Measurements from ENCODE around the gene PODN.

The PODN gene

DNA sequence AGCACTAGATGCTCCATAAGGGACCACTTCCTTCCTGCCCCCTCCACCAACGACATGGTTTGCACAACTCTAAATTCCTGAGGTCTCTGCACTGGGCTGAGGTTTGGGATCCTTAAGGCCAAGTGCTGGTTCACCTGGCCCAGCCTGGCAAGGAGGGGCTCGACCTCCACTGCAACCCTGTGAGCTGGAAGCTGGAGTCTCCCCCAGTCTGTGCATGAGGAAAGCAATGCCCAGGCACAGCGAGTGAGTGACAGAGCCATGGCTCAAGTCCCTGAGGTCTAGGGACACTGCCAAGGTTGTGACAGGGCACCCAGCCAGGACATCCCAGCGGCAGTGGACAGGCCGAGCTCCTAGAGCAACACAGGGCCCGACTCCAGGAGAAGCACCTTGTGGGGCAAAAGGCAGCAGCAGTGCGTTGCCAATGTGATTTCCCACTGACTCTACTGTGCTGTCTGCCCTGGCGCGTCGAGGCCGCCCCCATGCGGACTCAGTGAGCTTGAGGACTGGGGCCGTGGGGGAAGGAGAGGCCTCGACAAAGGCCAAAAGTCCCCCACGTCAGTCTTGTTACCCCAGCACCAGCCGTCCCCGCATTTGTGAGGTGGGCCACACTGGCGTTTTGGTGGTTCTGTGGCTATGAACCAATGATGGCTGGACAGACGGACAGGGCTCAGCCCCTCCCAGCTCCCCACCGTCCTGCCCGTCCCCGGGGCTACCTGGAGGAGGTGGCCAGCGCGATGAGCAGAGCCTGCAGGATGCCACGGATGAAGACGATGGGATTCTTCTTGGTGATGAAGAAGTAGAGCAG is 30.0 kb downstream of the PODN start:
- DNase-seq: no peak

DNA sequence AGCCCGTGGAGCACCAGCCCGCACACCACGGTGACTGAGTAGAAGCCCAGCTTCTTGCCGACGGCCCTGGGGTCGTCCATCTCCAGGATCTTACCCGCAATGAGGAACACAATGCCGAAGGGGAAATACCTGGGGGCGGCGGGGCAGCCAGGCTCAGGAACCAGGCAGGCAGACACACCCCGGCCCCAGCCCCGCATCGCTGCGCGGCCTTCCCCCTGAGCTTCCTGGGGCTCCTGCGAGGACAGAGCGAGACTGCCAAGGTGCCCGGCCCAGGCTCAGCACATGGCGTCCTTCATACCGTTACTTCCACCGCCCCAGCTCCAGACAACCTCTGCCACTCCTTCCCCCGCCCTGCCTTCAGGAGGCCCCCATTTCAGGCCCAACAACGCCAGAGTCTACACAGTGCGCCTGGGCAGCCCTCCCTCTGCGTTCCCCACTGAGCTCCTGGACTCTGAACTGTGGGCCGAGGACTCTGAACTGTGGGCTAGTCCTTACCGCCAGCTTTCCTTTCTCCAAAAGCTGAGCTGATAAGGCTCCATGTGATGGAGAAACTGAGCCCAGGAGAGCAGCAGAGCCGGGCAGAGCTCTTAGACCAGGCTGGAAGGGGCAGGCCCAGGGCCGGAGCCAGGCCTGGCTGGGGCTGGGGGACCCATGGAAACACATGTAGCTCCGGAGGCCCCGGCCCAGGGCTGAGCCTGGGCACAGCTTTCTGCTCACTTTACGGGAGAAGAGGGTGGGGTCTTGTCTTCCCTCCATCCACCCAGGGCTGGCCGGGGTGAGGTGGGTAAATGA is 30.8 kb downstream of the PODN start:
- no peak for DNase-seq

DNA sequence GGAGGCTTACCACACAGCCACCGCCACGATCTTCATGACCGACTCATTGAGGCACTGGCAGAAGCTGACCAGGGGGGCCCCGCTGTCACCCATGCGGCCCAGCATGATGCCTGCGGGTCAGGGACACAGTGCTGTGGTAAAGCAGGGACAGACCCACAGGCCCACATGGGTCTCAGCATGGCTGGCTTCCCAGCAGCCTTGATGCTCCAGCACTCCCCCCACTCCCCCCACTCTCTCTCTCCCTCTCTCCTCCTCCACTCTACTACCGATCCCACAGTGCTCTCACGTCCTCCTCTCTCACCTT is 31.4 kb downstream of the PODN start:
- DNase-seq: no peak

DNA sequence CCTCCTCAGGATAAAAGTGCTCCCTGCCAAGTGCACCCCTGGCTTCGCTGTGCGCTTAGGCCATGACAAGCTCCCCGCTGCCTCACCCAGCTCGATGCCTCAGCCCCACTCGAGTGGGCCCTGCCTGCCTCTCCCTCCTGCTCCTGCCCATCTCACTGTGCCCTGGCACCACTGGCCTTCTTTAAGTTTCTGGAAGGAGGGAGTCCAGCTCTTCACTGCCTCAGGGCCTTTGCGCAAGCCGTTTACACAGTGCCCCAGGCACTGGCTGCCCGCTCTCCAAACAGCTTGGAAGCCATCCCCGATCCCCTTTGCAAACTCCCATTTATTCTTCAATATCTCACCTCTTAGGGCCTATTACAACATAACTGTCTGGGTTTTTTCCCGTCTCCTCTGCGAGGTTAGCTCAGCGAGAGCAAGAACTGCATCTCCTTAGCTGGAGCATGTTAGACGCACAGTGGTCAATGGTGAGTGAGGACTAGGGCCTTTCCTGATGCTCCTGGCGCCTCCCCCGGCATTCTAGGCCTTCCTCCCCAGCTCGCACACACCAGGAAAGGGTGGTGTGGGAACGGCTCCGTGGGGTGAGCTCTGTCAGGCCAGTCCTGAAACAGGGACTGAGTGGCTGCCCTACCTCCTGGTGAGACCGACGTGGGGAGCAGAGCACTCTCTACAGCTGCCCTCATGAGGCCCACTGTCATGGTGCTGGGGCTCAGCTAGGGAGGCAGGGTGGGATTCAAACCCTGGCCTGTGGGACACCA is 31.9 kb downstream of the PODN start:
- DNase-seq: no peak

DNA sequence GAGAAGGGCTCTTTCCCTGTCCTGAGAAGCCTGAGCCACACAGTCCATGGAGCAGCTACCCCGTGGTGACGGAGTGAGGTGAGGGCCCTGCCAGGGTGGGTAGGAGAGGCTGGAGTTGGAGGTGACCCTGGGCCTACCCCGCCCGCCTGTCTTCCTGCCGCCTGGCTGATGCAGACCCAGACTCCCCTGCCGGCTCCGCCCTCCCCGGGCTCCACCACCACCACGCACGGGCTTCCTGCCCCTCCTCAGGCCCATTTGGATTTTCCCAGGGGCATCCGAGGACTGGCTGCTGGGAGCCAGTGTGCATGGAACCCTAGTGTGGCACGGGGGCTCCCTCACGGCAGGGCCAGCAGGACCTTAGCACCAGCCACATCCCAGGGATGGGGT is 32.5 kb downstream of the PODN start:
- DNase-seq: no peak

DNA sequence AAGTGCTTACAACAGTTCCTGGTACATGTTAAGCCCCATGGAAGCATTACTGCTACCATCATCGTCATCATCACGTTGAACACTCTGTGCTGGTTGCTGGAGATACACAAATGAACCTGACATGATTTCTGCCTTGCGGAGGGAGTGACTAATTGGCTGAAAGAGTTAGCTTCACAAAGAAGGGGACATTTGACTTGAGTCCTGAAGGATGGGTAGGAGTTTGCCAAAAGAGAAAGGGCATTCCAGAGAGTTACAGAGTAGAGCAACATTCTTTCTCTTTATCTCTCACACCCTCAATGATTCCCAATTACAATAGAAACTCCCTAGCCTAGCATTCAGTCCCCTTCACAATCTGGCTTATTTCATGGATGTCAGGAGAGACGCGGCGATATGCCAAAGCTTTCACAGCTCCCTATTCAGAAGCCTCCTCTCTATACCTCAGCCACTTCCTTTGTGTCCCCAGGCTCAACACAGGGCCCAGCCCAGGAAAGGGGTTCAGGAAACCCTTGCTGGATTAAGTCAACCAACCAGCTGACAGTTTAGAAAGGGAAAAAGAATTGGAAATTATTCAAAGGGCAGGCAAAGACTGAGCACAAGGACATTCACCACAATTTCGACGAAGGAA is 42.4 kb downstream of the PODN start:
- no peak for DNase-seq

DNA sequence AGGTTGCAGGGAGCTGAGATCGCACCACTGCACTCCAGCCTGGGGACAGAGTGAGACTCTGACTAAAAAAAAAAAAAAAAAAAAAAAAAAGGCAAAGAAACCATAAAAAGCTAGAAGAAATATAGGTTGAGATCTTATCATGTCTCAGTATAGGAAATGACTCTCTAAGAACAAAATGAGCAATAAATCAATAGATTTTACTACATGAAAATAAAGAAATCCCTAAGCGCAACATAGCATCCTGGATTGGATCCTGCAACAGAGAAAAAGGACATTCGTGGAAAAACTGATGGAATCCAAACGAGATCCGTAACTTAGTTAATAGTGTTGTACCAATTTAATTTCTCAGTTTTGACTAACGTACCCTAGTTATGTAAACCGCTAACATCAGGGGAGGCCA is 45.1 kb downstream of the PODN start:
- DNase-seq: no peak

DNA sequence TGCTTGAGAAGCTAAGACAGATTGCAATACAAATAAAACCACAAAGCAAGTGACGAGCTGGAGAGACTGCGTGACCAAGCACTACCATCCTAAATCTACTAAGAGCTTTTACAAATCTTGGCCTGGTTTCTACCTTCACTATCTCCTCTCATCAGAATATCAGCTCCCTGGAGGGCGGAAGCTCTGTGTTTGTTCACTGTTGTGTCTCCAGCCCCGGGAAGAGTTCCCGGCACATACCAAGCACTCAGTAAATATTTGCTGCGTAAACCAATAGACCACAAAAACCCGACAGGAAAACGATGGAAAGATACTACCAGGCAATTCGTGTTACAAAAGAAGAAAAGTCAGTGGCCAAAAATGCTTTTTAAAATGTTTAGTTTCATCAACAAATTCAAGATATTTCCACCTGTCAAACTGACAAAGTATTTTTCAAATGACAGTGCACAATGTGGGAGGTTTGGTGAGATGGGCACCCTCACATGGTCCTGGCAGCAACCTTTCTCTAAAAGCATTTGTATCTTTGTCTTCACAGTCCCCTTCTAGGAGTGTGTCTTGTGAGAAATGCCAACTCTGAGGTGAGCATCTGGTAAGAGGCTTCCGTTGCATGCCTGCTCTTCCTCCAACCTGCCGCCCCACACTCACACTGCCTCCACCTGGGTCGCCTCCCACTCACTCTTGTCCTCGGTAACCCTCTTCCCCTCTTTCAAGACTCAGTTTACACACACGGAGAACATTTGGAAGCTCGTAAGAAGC is 45.7 kb downstream of the PODN start:
- DNase-seq: no peak

DNA sequence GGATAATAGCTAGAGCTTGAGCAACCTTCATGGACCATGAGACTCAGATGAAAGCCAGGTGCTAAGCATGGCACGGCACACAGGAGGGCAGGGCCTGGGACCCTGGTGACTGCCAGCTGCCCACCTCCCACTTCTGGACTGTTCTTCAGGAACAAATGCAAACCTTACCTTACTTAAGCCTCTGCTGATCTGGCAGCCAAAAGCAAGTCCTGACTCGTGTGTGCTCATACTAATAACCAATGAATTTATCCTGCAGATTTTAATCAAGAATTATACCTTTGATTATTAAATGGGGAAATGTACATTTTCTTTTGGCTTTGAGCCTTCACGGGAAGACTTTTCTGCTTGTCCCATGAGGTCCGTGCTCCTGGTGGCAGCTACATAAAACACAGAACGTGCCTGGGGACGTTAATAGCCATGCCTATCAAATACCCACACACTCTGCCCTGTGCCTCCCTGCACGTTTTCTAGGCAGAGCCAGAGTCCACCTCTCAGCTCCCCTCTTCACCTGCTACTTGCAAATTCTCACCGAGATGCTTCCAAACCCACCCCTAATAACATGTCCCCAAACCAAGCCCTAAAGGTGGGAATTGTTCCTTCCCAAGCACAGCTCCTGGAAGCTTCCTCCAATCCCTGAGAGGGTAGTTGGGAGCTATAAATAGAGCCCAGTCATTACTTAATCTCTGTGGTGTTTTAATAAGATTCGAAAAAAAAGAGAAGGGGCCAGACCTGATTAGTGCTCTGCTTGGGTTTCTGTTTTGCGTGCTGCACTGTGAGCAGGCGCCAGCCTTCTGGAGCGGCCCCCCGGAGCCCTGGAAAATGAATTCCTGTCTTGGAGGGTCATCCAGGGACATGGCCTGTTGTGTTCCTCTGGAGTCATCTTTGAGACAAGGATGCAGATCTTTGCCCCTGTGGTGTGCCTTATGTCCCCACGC is 46.9 kb downstream of the PODN start:
- no peak for DNase-seq

DNA sequence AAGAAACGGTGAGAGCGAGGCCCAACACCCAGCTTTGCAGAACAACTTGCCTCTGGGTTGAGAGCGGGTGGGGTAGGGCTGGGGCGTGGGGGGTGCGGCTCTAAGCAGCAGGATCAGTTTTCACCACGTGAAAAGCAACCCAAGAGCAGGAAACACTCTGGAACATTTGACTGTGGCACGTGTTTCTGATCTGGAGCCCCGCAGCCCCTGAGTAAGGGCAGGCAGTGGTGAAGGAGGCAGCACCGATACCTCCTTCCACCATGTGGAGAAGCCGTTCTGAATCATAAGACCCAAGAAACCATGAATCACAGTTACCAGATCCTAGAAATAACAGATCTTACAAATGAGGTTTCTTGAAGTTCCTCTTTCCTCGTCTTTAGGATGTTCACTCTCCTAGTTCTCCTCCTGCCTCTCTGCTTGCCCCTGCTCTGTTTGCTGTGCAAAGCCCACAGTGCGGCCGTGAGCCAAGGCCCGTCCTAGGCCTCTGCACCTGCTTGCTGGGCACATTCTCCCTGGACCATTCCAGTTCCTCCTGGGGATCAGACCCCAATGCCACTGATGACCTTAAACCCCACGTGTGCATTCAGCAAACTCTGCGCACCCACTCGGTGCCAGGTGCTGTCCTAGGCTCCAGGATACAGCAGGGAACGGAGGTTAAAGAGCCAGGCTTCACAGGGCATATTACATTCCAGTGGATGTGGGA is 48.5 kb downstream of the PODN start:
- DNase-seq: no peak

DNA sequence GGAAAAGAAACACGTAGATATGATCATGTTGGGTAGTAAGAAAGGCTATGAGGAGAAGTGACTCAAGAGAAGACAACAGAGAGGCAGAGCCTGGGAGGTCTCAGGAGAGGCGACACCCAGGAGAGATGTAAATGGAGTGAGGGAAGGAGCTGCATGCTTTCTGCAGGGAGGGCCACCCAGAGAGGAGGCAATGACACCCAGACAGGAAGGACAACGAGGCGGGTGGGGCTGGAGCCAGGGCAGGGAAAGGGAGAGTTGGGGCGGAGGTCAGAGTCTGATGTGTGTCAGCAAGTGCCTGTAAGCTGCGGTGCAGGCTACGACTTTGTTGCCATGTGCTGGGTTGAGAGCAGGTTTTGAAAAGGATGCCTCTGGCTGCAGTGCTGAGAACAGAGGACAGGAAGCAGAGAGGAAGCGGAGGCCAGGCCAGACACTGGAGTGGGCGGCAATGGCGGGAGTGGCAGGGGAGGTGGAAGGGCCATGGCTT is 49.1 kb downstream of the PODN start:
- DNase-seq: no peak

DNA sequence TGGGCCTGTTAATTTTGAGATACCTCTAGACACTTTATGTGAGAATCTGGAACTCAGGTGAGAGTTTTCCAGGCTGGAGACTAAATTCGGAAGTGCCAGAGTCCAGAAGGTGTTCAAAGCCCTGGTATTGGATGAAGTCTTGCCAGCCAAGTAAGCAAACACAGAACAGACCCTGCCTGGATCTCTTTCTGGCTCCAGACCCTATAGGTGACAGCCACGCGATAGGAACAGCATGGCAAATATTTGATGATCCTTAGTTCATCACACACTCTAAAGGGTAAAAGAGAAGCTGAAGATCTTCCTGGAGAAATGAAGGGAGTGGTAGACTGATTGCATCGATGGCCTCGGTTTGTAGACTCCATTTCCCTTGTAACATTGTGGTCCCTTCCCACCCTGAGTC is 49.7 kb downstream of the PODN start:
- DNase-seq: no peak

DNA sequence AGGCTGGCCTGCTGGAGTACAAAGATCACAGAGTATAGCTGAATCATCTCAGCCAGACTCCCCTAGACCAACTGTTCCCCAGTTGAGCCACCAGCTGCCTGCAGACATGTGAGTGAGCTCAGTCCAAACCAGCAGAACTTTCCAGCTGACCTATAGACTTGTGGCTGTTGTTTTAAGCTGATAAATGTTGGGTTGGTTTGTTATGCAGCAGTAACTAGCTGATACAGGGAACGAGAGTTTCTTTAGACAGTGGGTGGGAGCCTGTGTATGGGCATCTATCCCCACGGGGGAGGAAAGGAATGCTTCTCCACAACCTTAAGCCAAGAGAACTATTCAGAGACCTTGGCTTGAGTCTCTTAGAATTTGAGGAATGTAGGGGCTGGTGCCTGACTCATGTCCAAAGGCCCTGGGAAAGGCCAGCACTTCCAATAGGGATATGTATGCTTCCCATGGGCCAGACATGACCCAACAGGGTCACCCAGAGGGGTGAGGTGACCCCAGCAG is 50.3 kb downstream of the PODN start:
- DNase-seq: no peak

DNA sequence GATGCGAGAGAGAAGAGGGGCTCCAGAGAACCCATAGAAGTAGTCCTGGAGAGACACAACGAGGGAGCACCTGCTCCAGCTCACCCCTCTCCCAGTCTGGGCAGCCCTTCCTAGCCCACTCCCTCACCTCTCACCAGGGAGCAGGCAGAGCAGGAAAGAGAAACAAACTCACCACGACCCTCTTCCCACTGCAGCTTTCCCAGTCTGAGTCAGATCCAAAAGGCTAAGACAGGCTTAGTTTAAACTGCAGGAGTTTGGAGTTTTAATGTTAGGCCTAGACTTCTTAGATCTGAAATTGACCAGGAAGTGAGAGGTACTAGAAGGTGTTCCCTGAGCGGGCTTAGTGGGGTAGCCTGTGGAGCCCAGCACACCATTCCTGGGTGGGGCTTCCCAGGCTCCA is 50.8 kb downstream of the PODN start:
- DNase-seq: no peak

DNA sequence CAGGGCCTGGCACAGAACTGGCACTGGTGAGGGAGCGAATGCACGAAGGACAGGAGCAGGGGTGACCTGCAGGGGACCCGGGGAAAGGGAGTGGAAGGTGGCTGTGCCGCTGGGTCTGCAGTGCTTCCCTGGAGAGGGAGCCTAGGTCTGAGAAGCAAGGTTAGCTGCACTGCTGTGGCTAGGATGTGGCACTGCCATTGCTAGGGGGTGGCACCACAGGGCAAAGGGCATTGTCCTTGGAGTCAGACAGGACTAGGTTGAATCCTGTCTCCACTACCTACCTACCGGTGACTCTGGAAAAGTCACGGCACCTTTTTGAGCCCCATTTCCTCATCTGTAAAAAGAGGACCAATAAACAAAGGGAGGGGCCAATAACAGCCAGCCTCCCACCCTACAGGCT is 52.1 kb downstream of the PODN start:
- no peak for DNase-seq

DNA sequence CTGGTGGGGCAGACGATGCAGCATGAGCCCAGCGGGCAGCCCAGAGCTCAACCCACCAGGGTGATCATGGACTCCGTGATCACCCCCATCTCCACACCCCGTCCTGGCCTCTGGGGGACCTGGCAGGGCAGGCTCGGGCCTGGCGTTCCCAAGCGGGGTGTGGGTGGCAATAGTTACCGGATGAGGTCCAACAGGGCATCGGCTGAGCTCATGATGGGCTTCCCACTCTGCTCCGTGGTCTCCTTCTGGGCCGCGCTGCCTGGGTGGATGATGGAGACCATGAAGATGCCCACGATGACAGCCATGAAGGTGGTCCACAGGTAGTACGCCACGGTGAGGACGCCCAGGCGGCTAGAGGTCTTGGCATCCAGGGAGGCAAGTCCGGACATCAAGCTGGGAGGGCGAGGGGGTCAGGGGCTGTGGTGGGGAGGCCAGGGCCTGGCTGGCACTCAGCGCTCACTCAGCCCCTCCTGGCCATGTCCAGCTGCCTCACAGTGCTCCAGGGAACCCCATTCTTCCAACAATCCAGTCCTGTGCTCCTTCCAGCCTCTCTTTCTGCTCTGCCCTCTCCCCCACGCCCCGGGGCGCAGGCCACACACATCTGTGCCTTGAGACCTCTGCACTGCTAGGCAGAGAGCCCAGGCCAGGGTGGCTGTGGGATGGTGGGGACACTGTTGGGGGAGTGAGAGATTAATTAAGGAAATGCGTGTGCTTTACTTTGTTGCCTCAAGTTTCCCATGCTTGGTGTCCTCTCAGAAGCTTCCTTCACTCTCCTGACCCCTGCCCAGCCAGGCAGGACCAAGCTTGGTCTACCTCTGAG is 52.8 kb downstream of the PODN start:
- no peak for DNase-seq

DNA sequence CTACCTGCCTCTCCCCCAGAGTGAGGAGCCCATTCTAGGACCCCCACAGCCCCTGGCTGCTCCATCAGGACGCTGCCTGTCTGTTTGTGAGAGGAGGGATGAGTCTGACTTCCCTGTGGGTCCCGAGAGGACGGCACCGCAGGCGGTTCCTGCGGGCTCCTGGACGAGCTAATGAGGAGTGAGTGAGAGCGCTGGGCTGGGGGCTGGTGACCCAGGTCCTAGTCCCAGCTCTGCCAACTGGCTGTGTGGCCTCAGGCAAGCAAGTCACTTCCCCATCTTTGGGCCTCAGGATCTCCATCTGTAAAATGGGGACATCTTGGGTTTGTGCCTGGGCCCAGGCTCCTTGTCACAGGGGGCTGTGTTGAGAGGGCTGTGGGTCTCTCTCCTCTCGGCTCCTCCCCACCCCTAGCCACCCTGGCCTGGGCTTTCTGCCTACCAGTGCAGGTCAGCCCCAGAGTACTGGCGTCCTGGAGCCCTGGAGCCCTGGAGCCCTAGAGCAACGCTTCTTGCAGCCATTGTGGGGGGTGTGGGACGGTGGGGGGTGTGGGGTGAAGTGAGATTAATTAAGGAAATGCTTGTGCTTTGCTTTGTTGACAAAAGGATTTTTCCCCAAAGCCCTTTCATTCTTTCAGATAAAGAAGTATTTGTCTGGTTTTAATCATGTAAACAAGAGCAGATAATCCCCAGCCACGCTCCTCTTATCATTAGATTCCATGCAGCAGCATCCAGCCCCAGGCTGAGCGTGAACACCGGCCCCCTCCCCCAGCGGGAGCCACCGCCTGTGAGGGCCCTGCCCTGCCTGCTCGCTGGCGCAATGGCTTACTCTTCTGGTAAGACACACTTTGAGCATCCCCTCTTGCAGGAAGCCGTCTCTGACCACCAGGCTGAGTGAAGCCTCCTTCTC is 53.6 kb downstream of the PODN start:
- no peak for DNase-seq

DNA sequence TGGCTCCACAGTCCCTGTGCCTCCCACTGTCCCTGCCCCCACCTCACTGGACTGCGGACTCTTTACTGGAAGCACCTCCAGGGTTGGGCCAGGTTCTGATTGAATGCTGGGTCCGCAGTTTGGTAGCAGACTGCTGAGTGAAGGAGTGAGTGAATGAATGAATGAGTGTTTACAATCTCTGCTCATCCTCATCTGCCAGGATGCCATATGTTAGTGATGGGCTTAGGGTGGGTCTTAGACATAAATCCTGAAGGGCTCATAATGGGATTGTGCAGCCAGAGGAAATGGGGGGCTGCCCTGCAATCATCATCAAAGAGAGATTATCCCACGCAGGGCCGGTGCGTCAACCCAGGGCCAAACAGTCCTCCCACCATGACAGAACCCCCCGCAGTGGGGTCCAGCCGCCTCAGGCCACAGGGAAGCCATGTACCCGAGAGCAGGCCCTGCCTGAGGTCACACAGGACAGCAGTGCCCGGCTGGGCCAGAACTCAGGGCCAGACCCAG is 54.3 kb downstream of the PODN start:
- DNase-seq: no peak

Data from activated naive CD4-positive, alpha-beta T cell treated with anti-CD3 and anti-CD28 coated beads, Interleukin-2, amount 50 U/mL, for 16 hours (primary cell).